GM18951 (cell line): Measurements from ENCODE around the gene SLC1A5.
"Not testable (repeated sequence)": the region's sequence is repeated elsewhere in the genome, so short reads cannot be mapped to it uniquely, and the experiment has no call there.

Experiments
- POLR2A ChIP-seq: IDR thresholded peaks from 4 replicates; pipeline ENCODE4 v1.6.1; 2011; ENCODE audit warnings: mild to moderate bottlenecking; ENCODE audit not compliant: insufficient read length, insufficient read depth; ENCODE audit errors: extremely low read depth
- in situ Hi-C: fragments of 300-500 bp; cut with MboI; formaldehyde crosslinking; loops from one replicate; pipeline ENCODE4 v1.12.0; 2022; ENCODE audit warnings: low sequenced_read_pairs, mixed read lengths, inconsistent platforms; ENCODE audit not compliant: unreplicated experiment

The SLC1A5 gene

DNA sequence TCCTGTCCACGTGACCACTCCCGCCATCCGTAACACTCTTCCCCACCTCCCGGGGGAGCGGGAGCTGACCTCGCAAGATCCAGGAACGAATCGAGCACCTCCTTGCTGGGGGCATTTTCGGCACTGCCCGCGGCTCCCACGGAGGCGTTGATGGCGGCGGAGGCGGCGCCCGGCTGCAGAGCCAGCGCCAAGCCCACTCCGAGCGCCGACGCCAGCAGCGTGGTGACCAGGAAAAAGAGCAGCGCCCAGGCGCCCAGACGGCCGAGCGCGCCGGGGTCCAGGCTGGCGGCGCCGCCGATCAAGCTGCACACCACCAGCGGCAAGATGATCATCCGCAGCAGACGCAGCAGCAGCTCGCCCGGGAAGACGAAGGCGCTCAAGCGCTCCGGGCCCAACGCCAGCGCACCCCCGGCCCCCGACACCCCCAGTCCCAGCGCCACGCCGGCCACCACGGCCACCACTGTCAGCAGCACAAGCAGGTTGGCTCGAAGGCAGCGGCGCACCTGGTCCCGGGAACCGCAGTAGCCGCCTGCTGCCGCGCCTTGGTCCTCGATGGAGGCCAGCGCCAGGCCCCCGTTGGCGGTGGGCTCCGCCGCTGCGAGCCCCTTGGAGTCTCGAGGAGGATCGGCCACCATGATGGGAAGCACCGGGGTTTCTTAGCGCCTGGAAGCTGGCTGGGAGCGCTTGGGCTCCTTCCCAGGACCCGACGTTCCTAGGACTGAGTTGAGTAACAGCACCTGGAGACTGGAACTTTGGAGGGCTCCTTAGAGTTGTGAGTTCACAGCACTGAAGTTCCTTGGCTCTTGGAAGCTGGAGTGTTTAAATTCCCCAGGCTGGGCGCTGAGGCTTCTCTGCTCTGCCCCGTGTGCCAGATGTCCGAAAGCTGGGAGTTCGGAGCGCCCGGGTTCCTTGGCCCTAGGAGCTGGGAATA, 798 bp downstream of the SLC1A5 start:
- in situ Hi-C loops = no loop called here
- peak; percentile 28 for TF ChIP-seq POLR2A

DNA sequence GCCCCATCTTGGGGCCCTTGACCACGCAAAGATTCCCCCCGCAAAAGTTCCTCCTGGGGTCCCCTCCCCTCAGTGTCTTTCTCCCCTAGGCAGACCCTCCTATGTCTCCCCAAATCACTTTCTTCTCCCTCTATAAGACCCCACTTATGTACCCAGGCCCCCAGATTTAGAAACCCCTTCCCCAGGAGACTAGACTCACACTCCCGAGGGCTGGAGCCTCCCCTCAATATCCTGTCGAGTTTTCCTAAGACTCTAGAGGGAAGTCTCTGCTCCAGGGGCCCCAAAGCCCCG, 1.4 kb downstream of the SLC1A5 start:
- in situ Hi-C loops = no loop called here
- no peak for TF ChIP-seq POLR2A

DNA sequence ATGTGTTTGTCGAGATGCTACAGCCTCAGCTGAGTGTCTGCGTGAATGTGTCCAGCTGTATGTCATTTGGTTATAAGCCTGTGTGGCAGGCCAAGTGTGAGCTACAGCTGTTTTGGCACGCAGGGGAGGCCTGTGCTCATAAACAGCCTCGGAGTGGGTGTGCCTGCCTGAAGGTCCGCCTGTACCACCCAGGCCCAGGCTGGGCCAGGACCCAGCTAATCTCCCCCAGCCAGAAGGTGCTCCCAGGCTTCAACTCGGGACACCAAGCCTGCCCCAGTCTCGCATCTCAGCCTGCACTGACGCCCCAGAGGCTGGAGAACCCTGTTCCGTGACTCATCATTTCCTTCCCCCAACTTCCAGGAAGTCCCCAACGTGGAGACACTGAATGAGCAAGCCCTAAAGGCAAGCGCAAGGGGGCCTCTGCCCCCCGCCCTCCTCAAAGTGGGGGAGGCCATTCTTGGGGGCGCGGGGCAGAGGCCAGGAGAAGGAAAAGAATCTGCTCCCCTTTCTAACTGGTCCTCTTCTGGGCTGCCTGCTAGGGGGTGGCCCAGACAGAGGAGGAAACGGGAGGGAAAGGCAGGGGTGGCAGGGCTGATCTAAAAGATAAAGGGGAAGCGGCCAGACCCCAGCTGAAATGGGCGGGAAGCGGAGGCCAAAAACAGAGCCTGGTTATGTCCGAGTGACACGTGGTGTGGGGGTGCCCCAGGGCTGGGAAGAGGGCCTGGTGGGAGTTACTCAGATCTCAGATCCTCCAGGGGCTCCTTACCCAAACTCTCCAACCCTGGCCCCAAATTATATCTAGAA, 2.0 kb downstream of the SLC1A5 start:
- in situ Hi-C loops = no loop called here
- TF ChIP-seq POLR2A = peak; percentile 45

DNA sequence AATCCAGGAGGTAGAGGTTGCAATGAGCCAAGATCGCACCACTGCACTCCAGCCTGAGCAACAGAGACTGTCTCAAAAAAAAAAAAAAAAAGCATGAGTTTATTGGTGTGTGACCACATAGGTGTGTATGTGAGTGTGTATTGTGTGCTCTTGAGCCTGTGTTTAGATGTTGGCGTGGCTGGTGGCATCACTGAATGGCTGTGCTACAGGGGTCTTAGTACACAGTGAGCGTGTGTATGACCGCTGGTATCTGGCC, 2.5 kb downstream of the SLC1A5 start:
- TF ChIP-seq POLR2A = no peak
- in situ Hi-C loops = no loop called here

DNA sequence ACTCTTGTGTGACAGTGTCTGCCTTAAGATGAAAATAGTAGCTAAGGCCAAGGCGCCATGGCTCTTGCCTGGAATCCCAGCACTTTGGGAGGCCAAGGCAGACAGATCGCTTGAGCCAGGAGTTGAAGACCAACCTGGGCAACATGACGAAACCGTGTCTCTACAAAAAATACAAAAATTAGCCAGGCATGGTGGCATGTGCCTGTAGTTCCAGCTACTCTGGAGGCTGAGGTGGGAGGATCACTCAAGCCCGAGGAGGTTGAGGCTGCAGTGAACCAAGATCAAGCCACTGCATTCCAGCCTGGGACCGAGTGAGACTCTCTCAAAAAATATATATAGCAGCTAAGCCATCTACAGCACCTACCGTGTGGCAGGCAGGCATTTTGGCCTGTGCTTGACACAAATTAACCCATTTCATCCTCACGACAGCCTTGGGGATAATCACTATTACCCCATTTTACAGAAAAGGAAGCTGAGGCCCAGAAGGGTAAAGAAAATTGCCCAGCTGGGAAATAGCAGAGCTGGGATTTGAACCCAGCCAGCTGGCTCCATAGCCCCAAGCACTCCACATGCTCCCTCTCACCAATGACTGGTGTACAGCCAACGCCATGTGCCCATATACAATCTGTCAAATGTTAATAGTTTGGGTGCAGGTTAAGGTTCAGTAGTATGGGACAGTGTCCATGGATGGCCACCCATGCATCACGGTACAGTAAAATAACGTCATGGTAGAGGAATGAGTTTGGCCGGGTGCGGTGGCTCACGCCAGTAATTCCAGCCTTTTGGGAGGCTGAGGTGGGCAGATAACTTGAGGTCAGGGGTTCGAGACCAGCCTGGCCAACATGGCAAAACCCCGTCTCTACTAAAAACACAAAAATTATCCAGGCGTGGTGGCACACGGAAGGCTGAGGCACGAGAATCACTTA, 3.1 kb downstream of the SLC1A5 start:
- in situ Hi-C loops = no loop called here
- TF ChIP-seq POLR2A = no peak

DNA sequence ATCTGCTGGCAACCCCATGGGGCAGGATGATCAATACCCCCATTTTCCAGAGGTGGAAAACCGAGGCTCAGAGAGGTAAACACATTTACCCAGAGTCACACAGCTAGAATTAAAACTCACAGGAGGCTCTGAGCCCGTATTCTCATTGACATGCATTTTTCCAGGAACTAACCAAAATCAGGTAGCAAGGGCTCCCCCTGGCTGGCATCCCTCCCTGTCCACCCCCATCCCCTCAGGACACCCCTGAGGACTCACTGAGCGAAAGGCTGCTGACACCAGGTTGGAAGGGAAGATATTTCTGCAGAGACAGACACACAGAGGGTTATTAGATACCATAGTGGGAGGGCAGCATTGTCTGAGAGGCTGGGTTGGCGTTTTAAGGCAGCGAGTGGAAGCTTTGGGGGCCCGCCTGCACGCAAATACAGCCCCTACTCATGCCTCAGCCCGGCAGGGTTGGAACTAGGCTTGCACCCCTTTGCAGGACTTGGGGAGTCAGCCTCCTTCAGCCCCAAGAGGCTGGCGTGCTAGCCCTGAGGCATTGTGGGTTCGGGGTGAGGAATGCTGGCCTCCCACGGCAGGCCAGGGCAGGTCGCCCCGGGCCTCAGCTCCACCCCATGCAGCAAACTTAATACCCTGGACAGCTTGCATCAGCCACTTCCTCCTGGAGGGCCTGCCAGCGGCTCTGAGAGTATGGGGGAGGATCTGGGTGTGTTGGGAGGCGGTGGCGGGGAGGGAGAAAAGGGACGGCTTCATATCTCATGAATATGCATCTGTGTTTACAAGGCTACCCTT, 3.9 kb downstream of the SLC1A5 start:
- in situ Hi-C loops = no loop called here
- peak; percentile 53 for TF ChIP-seq POLR2A

DNA sequence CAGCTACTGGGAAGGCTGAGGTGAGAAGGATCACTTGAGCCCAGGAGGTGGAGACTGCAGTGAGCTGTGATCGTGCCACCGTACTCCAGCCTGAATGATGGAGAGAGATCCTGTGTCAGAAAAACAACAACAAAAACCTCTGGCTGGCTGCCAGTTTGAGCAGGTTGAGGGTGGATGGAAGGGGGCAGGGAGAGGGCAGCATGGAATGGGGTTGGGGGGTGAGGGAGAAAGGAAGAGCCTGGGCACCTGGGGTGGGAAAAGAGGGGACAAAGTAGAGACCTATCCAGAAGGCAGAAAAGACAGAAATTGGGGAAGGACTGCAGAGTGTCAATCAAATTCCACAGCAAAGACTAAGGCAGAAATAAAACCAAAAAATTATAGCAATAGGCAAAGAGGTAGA, 4.7 kb downstream of the SLC1A5 start:
- TF ChIP-seq POLR2A = no peak
- in situ Hi-C loops = no loop called here

DNA sequence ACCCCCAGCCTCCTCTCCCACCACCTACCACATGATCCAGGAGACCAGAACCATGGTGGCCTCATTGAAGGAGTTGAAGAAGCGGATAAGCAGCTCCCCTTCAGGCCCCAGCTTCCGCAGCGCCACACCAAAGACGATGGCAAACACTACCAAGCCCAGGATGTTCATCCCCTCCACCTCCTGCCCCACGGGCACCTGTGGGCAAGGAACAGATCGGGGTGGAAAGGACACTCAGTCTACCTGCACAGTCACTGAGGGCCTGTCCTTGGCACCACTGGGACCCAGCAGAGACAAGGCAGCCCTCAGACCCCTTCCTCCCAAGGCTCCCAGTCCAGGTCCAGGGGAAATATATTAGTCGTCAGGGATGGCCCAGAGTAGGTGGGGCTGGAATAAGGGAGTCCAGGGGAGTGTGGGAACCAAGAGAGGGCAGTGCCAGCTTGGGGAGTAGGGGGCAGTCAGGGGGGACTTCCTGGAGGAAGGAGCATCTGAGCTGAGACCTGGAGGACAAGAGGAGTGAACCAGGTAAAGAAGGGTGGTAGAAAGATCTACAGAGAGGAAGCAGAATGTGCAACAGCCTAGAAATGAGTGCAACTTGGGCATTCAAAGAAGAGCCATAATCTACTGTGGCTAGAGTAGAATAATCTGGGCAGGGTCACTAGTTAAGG, 5.9 kb downstream of the SLC1A5 start:
- no peak for TF ChIP-seq POLR2A
- in situ Hi-C loops = no loop called here

DNA sequence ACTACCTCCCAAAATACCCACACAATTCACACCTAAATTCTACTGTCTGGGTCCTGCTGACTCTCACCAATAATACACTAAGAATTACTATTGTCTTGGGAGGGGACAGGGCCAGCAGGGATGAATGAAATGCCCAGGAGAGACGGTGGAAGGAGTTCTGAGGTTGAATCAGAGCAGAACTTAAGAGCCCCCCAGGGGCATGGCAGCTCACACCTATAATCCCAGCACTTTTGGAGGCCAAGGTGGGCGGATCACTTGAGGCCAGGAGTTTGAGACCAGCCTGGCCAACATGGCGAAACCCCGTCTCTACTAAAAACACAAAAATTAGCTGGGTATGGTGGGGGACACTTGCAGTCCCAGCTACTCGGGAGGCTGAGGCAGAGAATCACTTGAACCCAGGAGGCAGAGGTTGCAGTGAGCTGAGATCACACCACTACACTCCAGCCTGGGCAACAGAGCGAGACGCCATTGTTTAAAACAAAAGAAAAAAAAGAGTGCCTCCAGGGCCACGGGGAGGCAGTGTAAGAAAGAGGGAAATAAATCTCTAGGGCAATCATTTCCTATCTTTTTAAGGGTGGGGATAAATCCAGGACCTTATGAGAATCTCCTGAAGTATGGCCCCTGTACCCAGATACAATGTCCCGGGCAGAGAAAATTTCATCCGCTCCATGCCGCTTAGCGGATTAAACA, 10.3 kb downstream of the SLC1A5 start:
- in situ Hi-C loops = not testable (repeated sequence)

DNA sequence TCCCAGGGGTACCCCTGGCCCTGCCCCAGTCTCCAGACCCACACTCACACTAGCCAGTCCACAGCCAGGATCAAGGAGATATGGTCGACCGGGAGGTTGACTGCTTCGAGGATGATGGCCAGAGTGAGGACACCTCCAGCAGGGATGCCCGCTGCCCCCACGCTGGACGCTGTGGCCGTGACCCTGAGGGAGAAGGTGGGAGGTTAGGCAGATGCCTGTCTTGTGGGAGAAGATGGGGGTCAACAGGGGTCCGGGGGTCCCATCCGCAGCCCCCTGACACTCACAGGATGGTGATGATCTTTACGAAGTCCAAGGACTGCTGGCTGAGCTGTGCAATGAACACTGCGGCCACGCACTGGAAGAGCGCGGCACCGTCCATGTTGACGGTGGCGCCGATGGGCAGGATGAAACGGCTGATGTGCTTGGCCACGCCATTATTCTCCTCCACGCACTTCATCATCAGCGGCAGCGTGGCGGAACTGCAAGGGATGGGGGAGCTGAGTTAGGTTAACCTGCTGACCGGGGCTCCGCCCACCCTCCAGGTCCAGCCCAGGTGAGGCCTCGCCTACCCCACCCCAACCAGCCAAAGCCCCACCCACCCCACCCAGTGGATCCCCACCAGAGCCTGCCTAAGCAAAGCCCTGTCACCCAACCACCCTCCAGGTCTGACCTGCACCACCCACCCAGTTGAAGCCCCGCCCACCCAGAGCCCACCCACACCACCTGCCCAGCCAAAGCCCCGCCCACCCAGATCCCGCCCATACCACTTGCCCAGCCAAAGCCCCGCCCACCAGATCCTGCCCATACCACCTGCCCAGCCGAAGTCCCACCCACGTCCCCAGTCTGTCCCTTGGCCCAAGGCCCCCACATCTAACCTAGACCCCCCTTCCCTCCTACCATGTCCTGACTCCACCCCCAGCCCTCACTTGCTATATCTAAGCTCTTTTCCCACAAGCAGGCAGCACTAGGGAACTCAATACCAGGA, 11.2 kb downstream of the SLC1A5 start:
- in situ Hi-C loops = no loop called here

DNA sequence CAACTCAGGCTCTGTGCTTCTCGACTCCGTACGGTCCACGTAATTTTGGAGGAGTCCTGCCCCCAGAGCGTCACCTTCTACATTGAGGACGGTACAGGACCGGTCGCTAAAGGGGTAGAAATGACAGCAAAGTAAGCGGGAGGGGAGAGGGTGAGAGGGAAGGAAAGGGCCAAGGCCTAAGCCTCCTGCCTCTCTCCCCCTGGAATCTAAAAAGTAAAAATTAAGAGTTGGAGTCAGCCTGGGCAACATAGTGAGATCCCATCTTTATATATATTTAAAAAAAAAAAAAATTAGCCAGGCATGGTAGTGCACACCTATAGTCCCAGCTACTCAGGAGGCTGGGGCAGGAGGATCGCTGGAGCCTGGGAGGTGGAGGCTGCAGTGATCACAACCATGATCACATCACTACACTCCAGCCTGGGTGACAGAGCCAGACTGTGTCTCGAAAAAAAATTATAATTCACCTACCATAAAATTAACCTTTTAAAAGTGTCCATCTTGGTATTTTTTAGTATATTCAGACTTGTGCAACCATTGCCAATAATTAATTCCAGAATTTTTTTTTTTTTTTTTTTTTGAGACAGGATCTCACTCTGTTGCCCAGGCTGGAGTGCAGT, 12.6 kb downstream of the SLC1A5 start:
- in situ Hi-C loops = no loop called here
- no peak for TF ChIP-seq POLR2A

More for the DNA sequence above, 11.2 kb downstream of the SLC1A5 start:
- no peak for TF ChIP-seq POLR2A
